Osteoblast (primary cell): ENCODE measurements around the gene SUN2. TPM values are rescaled to one million over a fixed set of nuclear protein-coding genes. Genes with fewer than 3 reads are reported as not detected.

Experiments used
- DNase-seq: peaks from one replicate; pipeline ENCODE4 v3.0.0; 2011; ENCODE audit warnings: low spot score, mixed read lengths; ENCODE audit not compliant: insufficient read length; ENCODE audit errors: missing footprints
- H2AFZ ChIP-seq: 2 replicates; pipeline ENCODE4 v1.6.0; 2011; ENCODE audit warnings: mild to moderate bottlenecking, low read length
- H3K27ac ChIP-seq: 2 replicates; pipeline ENCODE4 v1.5.1; 2011; ENCODE audit warnings: mild to moderate bottlenecking, low read depth, low read length, moderate library complexity
- H3K27me3 ChIP-seq: 2 replicates; pipeline ENCODE4 v1.6.0; 2012; ENCODE audit warnings: mild to moderate bottlenecking, control low read depth, inconsistent platforms, low read length, moderate library complexity; ENCODE audit not compliant: insufficient read depth
- H3K36me3 ChIP-seq: 2 replicates; pipeline ENCODE4 v1.5.1; 2011; ENCODE audit warnings: mild to moderate bottlenecking, low read length, control low read depth, moderate library complexity; ENCODE audit not compliant: insufficient read depth
- H3K4me1 ChIP-seq: 2 replicates; pipeline ENCODE4 v1.5.1; 2011; ENCODE audit warnings: mild to moderate bottlenecking, low read length, control low read depth, moderate library complexity; ENCODE audit not compliant: insufficient read depth
- H3K4me2 ChIP-seq: 2 replicates; pipeline ENCODE4 v1.6.0; 2011; ENCODE audit warnings: mild to moderate bottlenecking, low read length; ENCODE audit not compliant: insufficient read depth
- H3K4me3 ChIP-seq: fragments of 200-600 bp; sonication (generic); 3 replicates; pipeline ENCODE4 v1.5.1; 2012; ENCODE audit warnings: mild to moderate bottlenecking, low read length, inconsistent platforms; ENCODE audit not compliant: insufficient read depth
- H3K79me2 ChIP-seq: 2 replicates; pipeline ENCODE4 v1.6.0; 2012; ENCODE audit warnings: mild to moderate bottlenecking, low read length, control low read depth, inconsistent platforms; ENCODE audit not compliant: insufficient read depth
- H3K9me3 ChIP-seq: 2 replicates; pipeline ENCODE4 v1.5.1; 2011; ENCODE audit warnings: low read depth, low read length, control low read depth
- H4K20me1 ChIP-seq: 2 replicates; pipeline ENCODE4 v1.6.0; 2012; ENCODE audit warnings: mild to moderate bottlenecking, low read length, control low read depth; ENCODE audit not compliant: insufficient read depth
- total RNA-seq: library from RNA; depleted of rRNA; stranded (reverse); fragments of >200 nt; gene quantifications from 2 replicates; pipeline ENCODE4 v1.2.3, GENCODE V29; 2012
- TF ChIP-seq, protein P1 (sequence below): IDR thresholded peaks from 2 replicates; pipeline ENCODE4 v1.5.1; 2011; ENCODE audit warnings: mild to moderate bottlenecking, low read depth, low read length, moderate library complexity; ENCODE audit errors: extremely low read depth

Gene SUN2
- total RNA-seq, 1 donor = 105 TPM

DNA sequence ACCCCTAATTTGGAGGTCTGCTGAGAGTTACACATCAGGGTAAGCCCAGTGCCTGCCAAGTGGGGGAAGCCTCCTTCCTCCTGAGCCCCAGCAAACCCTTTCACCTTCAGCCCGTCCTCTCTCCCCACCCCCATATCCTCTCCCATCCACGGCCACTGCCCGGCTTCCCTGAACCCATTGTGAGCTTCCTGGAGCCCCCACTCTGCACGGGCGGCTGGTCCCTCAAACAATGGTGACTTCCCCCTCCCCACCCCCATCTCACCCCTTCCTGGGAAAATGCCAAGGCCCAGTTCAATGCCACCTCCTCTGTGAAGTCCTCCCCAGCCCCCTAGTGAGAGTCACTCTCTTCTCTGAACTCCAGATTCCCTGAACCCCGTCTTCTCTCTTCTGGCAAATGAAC lies 20.3 kb upstream of the SUN2 start:
- peaks cover 7% of the 10 kb centered on the region for H3K4me1 ChIP-seq
- H3K9me3 ChIP-seq = no peaks in the 10 kb centered on the region
- H3K79me2 ChIP-seq = no peaks in the 10 kb centered on the region
- H4K20me1 ChIP-seq = peaks cover 3% of the 10 kb centered on the region
- TF ChIP-seq, protein P1, sequence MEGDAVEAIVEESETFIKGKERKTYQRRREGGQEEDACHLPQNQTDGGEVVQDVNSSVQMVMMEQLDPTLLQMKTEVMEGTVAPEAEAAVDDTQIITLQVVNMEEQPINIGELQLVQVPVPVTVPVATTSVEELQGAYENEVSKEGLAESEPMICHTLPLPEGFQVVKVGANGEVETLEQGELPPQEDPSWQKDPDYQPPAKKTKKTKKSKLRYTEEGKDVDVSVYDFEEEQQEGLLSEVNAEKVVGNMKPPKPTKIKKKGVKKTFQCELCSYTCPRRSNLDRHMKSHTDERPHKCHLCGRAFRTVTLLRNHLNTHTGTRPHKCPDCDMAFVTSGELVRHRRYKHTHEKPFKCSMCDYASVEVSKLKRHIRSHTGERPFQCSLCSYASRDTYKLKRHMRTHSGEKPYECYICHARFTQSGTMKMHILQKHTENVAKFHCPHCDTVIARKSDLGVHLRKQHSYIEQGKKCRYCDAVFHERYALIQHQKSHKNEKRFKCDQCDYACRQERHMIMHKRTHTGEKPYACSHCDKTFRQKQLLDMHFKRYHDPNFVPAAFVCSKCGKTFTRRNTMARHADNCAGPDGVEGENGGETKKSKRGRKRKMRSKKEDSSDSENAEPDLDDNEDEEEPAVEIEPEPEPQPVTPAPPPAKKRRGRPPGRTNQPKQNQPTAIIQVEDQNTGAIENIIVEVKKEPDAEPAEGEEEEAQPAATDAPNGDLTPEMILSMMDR = no peak
- no peak overlapping the region for H3K4me3 ChIP-seq
- H3K36me3 ChIP-seq = peaks cover 15% of the 10 kb centered on the region
- H3K27ac ChIP-seq = no peak overlapping the region
- H3K4me2 ChIP-seq = no peak overlapping the region
- DNase-seq = no peak
- no peaks in the 10 kb centered on the region for H3K27me3 ChIP-seq
- no peak overlapping the region for H2AFZ ChIP-seq

DNA sequence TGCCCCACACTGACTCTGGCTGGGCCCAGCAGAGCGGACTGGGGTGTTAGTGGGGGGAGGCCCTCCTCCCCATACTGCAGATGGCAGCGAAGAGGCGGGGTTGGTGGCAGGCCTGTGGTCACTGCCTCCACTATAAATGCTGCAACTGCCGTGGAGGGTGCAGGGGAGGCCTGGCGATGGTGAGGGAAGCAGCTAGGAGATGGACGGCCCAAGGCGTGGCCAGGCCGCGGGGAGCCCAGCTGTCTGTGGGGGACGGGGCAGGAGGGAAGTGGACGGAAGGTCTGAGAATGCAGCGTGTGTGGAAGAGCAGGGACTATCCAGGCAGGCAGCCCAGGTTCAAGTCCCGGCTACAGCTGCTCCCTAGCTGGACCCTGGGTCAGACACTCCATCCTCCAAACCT lies 19.9 kb upstream of the SUN2 start:
- DNase-seq = no peak
- H3K79me2 ChIP-seq = no peaks in the 10 kb centered on the region
- H3K4me3 ChIP-seq = no peak overlapping the region
- no peaks in the 10 kb centered on the region for H3K27me3 ChIP-seq
- peaks cover 7% of the 10 kb centered on the region for H3K4me1 ChIP-seq
- TF ChIP-seq, protein P1 = no peak
- no peak overlapping the region for H3K27ac ChIP-seq
- no peak overlapping the region for H3K4me2 ChIP-seq
- peaks cover 10% of the 10 kb centered on the region for H3K36me3 ChIP-seq
- no peaks in the 10 kb centered on the region for H3K9me3 ChIP-seq
- H2AFZ ChIP-seq = no peak overlapping the region
- peaks cover 3% of the 10 kb centered on the region for H4K20me1 ChIP-seq

DNA sequence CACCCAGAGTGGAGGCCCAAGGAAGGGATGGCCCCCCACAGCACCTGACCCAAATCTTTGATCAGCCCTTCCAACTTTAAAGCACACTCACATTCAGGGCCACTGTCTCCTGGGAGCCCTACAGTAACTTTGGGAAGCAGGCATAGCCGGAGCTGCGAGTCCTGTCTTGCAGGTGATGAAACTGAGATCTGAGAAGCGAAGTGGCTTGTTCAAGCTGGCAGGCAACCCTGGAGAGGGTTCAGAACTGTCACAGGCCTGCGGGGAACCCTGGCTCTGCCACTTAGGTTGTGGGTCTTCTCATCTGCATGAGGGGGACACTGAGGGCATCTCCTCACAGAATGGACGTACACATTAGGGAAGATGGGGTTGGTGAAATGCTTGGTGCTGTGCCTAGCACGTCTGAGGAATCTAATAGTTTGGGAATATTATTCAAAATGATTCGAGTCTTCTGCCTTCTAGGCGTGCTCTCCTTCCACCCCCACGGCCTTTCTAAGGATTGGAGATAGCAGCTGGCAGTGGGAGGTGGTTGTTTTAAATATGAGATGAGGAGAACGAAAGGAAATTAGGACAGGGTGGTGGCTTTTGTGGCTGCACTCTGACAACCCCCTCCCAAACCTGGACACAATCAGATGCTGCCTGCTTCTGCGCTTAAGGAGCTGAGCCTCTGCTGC lies 18.8 kb upstream of the SUN2 start:
- H3K79me2 ChIP-seq = no peaks in the 10 kb centered on the region
- H3K9me3 ChIP-seq = no peaks in the 10 kb centered on the region
- no peak for DNase-seq
- TF ChIP-seq, protein P1 = no peak
- peaks cover 7% of the 10 kb centered on the region for H3K4me1 ChIP-seq
- peaks cover 4% of the 10 kb centered on the region for H3K36me3 ChIP-seq
- no peak overlapping the region for H2AFZ ChIP-seq
- H3K27me3 ChIP-seq = no peaks in the 10 kb centered on the region
- no peak overlapping the region for H3K4me3 ChIP-seq
- no peak overlapping the region for H3K4me2 ChIP-seq
- H3K27ac ChIP-seq = no peak overlapping the region
- H4K20me1 ChIP-seq = peaks cover 3% of the 10 kb centered on the region

DNA sequence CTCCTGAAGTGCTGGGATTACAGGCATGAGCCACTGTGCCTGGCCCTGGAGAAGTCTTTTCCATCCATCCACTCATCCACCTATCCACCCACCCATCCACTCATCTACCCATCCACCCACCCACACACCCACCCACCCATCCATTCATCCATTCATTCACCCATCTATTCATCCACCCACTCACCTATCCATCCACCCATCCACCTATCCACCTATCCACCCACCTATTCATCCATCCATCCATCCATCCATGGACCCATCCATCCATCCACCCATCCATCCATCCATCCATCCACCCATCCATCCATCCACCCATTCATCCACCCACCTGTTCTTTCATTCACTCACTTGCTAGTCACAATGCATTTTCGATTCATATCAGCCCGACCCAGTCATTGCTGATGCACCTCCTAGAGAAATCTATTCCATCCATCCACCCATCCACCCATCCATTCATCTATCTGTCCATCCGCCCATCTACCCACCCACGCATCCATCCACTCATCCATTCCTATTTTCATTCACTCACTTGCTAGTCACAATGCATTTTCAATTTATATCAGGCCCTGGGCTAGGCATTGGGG lies 17.7 kb upstream of the SUN2 start:
- no peak overlapping the region for H2AFZ ChIP-seq
- no peak overlapping the region for H3K4me2 ChIP-seq
- H3K79me2 ChIP-seq = no peaks in the 10 kb centered on the region
- H3K27ac ChIP-seq = no peak overlapping the region
- no peak overlapping the region for H3K4me3 ChIP-seq
- H4K20me1 ChIP-seq = peaks cover 3% of the 10 kb centered on the region
- TF ChIP-seq, protein P1 = no peak
- H3K36me3 ChIP-seq = no peaks in the 10 kb centered on the region
- H3K9me3 ChIP-seq = no peaks in the 10 kb centered on the region
- DNase-seq = no peak
- H3K27me3 ChIP-seq = no peaks in the 10 kb centered on the region
- H3K4me1 ChIP-seq = peaks cover 7% of the 10 kb centered on the region
